Panc1 (cell line): ENCODE data around the gene HAGH.

Source experiments
- CTCF ChIP-seq: fragments of 450-650 bp; IDR thresholded peaks from 2 replicates; pipeline ENCODE4 v1.5.1; 2017; ENCODE audit warnings: mild to moderate bottlenecking
- POLR2AphosphoS5 ChIP-seq: IDR thresholded peaks from 2 replicates; pipeline ENCODE4 v1.6.1; 2012; ENCODE audit warnings: mild to moderate bottlenecking, low read depth, low read length, moderate library complexity
- REST ChIP-seq, 2 experiments: IDR thresholded peaks; 2 replicates each; pipeline ENCODE4 v1.6.1; 2011 to 2012; ENCODE audit warnings: low read depth in 2 of 2, control low read depth in 1 of 2, low read length in 1 of 2, mild to moderate bottlenecking in 1 of 2, moderate library complexity in 1 of 2; ENCODE audit not compliant: insufficient read depth in 1 of 2
- SIN3A ChIP-seq: IDR thresholded peaks from 2 replicates; pipeline ENCODE4 v1.6.1; 2012; ENCODE audit warnings: low read depth, mild to moderate bottlenecking, low read length, moderate library complexity, borderline replicate concordance; ENCODE audit not compliant: insufficient read depth

- TF ChIP-seq REST (IDR thresholded peaks at IDR 0.05; ENCODE audit: insufficient read depth in 1 of 2, low read depth in 2 of 2, low read length in 1 of 2) (no peak), CTCF (no peak), POLR2AphosphoS5 (peak; percentile 51; the same call in 1 of the 2 replicates), SIN3A (no peak)
Observed at GRCh38 chr16:1777375-1778199, 49.0 kb downstream of the HAGH start.
